Activated CD4-positive, alpha-beta T cell treated with anti-CD3 and anti-CD28 coated beads for 48 hours (primary cell): ENCODE results near the gene BLM.
"Not testable (repeated sequence)": the region's sequence is repeated elsewhere in the genome, so short reads cannot be mapped to it uniquely, and the experiment has no call there.

Experiments used
- DNase-seq: peaks from one replicate; pipeline ENCODE4 v3.0.0-alpha.2; 2020

The BLM gene

DNA sequence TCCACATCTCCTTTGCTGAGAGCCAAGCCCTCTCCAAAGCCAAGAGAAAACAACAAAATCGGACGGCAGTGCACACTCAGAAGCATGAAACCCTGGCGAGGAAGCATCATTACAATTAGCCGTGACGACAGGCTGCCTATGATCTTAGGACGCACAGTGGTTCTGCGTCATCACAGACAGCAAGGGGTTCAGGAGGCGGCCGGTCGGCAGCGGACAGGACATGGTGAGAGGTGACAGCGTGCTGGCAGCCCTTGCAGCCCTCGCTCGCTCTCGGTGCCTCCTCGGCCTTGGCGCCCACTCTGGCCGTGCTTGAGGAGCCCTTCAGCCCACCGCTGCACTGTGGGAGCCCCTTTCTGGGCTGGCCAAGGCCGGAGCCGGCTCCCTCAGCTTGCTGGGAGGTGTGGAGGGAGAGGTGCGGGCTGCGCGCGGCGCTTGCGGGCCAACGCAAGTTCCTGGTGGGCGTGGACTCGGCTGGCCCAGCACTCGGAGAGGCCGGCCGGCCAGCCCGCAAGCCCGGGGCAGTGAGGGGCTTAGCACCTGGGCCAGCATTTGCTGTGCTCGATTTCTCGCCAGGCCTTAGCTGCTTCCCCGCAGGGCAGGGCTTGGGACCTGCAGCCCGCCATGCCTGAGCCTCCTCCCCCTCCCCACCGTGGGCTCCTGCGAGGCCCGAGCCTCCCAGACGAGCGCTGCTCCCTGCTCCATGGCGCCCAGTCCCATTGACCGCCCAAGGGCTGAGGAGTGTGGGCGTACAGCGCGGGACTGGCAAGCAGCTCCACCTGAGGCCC lies 108.2 kb downstream of the BLM start:
- not testable (repeated sequence) for DNase-seq

DNA sequence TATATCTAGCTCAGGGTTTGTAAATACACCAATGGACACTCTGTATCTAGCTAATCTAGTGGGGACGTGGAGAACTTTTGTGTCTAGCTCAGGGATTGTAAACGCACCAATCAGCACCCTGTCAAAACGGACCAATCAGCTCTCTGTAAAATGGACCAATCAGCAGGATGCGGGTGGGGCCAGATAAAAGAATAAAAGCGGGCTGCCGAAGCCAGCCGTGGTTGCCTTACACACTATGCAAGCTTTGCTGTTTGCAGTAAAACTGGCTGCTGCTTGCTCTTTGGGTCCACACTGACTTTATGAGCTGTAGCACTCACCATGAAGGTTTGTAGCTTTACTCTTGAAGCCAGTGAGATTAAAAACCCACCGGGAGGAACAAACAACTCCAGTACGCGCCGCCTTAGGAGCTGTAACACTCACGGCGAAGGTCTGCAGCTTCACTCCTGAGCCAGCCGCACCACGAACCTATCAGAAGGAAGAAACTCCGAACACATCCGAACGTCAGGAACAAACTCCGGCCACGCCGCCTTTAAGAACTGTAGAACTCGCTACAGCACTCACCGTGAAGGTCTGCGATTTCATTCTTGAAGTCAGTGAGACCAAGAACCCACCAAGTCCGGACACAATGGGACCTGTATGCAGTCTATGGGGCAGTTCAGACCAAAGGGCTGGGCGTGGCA lies 109.2 kb downstream of the BLM start:
- DNase-seq, result not testable (repeated sequence)

DNA sequence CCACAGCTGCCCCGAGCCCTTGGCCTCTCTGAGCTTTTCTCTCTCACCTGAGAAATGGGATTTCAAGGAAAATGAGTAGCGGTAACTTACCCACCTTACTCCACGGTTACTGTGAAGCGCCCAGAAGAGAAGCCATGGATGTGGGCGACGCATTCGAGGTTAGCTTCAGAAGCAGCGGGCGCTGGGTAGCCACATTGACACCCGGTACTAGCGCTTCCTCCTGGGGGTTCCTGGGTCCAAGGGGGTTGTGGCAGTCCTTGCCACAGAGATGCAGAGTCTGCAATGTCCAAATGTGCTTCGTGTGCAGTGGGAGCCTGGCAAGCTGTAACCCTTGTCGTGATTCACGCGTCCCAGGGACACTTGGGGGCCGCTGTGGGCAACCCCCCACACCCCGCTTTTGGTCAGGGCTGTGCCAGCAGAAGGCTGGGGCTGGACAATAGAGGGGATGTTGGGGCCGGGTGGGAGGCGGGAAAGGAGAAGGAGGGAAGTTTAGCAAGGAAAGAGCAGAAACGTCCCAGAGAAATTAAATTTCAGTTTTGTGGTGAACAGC lies 109.8 kb downstream of the BLM start:
- DNase-seq, result no peak

DNA sequence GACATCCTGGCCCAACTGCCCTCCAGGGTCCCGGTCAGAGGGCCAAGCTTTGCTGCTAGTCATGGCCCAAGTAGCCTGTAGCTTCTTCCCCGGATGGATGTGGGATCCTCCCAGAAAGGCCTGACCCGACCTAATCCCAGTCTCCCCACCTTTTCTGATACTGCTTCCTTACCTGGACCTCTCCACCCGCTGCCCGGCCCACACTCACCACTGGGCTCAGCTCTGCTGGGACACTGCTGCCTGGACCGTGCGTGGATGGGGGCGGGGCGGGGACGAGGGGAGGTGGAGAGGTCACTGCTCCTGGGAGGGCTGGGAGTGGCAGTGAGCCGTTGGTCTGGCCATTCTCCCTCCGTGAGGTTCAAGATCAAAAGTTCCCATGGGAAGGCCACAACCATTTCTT lies 111.0 kb downstream of the BLM start:
- no peak for DNase-seq

DNA sequence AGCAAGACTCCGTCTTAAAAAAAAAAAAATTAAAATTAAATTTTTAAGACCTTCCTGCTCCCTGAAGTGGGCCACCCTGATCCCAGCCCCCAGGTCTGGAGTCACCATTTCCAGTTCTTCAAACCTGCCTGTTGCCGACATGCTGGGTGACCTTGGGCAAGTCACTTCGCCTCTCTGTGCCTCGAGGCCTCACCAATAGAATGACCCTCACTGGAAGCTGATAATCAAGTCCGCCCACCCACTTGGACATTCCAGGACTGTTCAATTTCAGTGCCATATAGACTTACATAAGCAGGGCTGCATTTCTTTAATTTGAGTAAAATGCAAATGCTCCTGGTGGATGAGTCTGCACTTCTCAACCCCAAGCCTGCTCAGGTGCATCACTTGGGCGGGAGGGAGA lies 112.0 kb downstream of the BLM start:
- no peak for DNase-seq

DNA sequence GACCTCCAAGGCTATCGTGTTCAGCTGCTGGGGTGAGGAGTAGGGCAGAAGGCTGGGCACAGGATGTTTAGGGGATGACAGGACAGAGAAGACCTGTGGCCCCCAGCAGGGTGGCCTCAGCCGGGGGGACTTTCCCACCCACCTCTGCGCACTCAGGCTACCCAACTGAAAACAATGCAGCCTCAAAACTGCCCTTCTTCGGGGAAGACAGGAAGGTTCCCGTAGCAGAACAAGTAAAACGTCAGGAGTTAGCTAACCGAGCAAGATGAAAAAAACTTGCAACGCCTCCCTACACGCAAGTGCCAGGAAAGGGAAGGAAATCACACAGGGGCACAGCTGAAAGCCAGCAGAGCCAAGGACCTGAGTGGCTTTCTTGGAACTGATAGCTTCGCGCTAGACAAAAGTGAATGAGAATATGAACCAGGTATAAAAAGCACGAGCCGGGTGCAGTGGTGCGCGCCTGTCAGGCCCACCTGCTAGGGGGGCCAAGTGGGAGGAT lies 112.8 kb downstream of the BLM start:
- DNase-seq, result peak; percentile 80

DNA sequence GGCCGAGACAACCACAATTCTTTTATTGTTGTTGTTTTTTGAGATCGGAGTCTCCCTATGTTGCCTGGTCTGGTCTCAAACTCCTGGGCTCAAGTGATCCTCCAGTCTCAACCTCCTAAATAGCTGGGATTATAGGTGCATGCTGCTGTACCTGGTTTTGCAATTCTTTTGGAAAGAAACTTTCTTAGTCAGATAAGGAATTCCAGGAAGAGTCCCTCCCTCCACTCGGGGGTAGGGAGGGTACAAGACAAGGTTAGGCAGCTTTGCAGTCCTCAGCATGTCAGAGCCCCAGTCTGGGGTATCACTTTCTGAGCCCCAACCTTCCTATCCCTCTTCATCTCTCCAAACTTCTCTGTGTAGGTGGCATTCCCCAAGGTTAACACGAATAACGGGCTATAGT lies 117.5 kb downstream of the BLM start:
- no peak for DNase-seq

DNA sequence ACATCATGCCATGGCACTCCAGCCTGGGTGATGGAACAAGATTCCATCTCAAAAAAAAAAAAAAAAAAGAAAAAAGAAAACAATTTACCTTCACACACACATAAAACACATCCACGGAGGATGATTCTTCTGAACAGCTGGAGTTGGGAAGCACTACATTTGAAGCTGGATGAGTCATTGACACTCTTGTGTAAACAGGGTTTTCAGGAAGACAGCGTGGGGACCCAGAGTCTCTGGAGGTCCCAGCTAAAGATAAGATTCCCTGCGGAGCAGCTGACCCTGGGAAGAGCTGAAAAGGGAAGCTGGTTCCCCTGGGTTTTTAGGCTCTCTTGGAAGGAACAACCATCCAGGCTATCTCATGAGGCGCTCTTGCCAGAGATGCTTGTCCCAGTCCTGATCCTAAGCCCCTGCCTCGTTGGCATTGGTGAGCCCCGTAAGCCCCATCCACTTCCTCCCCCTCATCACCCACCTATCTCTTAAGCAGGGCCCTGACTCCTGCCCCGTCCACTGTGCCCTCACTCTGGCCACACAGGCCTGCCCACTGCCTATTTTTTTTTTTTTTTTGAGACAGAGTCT lies 119.2 kb downstream of the BLM start:
- DNase-seq, result no peak

DNA sequence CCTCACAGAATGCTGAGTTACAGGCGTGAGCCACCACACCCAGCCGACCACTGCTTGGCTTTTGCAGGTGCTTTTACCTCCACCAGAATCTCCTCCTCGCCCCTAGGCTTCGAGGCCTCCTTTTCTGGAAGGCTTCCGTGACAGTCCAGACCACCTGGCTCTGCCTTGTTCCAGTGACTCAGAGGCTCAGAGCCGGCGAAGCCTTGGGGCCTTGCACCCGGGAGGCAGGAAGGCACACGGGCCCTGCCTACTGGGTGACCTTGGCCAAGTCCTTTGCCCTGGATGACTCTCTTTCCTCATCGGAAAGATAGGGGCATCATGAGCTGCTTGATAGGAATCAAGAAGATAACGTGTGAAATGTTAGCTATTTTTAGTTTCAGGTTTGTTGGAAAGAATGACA lies 119.9 kb downstream of the BLM start:
- peak; percentile 78 for DNase-seq

DNA sequence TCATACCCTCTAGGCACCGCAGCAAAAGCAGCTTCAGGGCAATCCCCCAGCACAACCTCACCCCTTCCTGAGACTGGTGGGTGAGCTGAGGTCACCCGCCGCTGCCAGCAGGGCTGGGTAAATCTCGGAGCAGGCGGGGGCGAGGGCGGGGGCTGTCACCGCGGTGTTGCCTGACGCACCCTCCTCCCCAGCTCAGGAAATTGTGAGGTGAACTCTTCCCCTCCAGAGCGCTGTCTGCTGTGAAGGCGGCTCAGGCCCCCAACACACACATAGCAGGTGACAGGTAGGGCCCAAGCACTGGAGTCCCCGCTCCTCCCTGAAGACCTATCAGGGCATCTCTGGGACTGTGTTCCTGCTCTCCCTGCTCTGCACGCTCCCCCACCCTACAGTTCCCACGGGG lies 121.0 kb downstream of the BLM start:
- DNase-seq, result peak; percentile 93

DNA sequence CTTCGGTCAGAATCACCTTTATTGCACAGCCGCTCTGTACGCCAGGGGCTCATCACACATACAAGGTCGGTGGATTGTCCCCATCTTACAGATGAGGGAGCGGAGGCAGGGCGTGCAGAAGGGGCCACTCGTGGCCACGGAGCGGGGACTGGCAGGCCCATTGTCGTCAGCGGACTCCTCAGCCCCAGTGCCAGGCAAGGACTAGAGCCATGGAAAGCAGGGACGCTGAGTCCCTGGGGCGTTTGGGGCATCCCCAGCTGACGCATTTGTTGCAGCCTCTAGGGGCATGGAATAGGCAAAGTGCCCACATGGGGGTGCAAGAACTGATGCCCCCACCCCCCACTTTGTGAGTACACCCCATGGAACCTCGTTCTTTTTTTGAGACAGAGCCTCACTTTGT lies 121.4 kb downstream of the BLM start:
- DNase-seq, result peak; percentile 52

DNA sequence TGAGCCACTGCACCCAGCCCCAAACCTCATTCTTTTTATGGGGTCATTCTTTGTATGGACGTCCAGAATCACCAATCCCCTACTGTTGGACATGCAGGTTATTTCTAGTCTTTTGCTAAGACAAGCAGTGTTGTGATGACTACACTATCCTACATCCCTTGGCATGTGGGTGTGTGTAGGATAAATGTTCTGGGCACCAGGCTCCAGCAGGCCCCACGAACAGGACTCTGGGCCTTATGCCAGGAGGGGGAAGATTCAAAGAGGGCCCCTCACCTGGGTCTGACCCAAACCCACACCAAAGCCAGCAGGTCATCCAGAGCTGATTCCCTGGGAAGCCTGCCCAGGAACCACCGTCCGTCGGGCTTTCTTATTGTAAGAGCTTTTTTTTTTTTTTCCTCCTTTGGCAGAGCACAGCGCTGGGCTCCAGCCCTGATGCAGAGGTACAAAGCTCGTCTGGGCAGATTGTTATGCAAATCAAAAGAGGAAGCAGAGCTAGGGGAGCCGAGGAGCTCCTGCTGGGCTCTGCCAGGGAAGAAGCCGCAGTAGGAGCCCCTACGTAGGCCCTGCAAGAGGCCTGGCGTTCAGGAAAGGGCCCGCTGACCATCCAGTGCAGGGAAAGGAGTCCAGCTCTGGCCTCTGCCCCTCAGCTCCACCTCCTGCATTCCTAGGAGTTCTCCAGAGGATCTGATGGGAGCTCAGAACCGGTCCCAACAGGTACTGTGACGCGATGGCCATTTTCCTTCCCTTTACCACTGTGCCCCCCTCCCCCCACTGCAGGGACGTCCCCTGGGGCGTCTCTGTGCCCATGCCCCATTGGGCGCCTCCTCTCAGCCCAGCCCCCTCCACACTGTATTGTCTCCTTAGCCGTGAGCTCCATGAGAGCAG lies 122.3 kb downstream of the BLM start:
- DNase-seq, result peak; percentile 54

DNA sequence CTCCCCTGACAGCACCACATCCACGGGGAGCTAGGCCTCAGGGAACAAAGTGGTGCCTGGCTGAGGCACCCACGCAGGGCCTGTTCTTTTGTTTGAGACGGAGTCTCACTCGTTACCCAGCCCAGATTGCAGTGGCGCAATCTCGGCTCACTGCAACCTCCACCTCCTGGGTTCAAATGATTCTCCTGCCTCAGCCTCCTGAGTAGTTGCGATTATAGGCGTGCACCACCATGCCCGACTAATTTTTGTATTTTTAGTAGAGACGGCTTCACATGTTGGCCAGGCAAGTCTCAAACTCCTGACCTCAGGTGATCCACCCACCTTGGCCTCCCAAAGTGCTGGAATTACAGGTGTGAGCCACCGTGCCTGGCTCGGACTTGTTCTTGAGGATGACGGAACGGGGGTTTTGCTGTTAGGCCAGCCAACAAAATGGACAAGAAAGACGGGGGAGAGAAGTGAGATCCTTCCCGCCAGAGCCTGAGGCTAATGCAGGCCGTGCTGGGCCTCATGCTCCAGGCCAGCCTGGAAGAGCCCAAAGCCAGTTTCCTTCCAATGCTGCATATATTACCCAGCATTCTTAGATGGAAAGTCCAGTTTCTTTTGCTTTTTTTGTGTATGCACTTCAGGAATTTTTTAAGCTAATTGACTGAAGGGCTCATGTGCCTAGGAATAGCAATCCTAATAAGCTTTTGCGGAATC lies 123.2 kb downstream of the BLM start:
- DNase-seq, result no peak

DNA sequence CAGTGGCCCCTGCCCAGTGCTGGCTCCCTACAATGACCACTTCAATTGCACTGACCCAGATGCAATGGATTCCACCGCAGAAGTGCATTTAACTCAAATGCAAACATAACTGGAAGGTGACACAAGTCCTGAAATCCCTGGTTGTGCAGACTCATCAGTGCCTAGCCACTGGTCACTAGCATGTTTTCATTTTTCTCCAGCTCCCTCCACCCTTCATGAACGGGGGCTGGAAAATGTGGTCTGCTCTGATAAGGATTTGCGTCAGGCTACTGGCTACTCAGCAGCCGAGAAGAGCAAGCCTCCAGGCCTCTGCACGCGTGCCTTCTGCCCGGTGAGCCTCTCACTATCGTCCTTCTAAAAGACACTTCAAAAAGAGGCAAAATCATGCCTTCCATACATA lies 123.8 kb downstream of the BLM start:
- DNase-seq, result no peak

DNA sequence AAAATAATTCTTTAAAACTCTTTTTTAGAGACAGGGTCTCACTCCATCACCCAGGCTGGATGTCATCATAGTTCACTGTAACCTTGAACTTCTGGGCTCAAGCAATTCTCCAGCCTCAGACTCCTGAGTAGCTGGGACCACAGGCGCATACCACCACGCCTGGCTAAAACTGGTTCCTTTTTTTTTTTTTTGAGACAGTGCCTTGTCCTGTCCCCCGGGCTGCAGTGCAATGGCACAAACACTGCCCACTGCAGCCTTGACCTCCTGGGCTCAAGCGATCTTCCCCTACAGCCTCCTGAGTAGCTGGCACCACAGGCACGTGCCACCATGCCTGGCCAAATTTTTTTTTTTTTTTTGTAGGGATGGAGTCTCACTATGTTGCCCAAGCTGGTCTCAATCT lies 127.5 kb downstream of the BLM start:
- DNase-seq, result no peak

DNA sequence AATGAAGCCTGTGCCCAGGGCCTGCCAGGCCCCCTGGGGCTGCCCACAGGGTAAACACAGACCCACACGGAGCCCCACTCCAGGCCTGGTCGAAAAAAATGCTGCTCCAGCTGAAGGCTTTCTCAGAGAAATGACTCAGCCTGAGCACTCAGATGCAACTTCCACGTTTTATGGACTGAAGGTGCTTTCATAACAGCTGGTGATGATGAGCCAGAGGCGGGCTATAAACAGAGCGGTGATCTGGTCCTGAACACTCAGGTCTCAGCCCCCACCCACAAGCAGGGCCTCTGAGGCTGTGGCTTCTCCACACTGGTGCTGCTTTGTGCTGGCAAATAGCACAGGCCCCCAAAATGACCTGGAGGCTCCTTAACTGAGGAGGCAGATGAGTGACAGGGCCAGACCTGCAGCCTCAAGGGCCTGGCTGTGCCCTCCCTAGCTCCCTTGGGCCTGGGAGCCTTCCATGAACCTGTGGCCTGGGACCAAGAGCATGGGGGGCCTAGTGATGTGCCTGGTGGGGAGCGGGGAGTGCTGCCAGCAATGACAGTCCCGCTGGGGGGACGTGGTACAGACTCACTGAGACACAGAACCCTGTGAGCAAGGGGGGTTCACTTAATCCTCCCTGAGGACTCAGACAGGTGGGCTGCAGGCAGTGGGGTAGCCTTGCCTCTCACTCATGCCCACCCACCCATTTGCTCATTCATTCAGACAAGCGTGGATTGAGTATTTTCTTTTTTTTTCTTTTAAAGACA lies 128.2 kb downstream of the BLM start:
- DNase-seq, result peak; percentile 81

DNA sequence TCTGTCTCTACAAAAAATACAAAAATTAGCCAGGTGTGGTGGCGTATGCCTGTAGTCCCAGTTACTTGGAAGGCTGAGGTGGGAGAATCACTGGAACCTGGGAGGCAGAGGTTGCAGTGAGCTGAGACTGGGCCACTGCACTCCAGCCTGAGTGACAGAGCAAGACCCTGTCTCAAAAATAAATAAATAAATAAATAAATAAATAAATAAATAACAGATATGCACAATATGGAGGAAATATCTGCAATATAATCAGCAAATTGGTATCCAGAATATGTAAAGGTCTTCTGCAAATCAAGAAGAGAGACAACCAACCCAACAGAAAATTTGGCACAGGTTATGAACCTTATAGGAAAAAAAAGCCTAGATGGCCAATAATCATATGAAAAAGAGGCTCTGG lies 132.3 kb downstream of the BLM start:
- DNase-seq, result not testable (repeated sequence)

DNA sequence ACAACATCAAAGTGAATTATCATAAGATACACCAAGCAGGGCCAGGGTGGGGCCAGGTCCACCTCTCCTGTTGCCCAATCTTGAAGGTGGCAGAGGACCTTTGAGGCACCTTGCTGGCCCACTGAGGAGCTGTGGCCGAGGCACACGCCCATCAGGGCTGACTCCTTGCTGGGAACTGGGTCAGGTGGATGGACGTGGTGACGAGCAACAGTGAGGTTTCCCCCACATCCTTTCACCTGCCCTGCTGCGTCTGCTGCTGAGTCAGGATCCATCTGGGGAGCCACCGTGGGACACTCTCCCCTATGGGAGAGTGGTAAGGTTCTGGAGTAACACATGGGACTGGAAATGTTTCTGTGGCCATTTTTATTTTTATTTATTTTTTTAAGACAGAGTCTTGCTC lies 134.0 kb downstream of the BLM start:
- DNase-seq, result peak; percentile 61

DNA sequence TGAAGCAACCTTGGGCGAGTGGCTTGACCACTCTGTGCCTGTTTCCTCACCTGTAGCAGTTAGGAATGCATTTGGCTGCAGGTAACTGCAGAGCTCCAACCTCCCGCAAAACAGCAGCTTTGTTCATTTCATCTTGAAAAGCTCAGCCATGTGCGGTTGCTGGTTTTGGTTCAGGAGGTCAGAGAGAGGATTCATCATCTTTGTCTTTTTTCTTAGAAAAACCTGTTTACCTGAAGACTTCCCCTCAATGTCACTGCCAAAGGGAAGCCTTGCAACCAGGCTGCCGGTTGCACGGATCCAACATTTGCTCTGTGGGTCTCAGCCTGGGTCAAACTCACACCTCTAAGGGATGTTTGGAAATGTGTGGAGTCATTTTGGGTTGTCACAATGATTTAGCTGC lies 134.8 kb downstream of the BLM start:
- DNase-seq, result peak; percentile 51

DNA sequence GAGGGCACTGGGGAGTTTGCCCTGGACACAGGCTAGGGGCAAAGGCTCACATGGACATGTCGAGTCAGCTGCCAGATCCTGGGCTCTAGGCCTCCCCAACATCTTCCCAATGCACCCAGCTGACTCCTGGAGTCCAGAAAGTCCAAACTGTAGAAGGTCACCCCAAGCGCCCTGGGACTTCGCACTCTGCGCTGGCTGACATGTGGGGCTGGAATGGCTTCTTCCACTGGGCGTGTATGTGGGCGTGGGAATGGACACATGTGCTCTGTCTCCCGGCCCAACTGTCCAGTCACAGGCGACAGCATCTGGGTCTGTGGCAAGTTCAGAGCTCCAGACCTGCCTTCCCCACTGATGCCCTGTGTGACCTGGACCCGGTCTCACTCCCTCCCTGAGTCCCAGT lies 138.0 kb downstream of the BLM start:
- no peak for DNase-seq

DNA sequence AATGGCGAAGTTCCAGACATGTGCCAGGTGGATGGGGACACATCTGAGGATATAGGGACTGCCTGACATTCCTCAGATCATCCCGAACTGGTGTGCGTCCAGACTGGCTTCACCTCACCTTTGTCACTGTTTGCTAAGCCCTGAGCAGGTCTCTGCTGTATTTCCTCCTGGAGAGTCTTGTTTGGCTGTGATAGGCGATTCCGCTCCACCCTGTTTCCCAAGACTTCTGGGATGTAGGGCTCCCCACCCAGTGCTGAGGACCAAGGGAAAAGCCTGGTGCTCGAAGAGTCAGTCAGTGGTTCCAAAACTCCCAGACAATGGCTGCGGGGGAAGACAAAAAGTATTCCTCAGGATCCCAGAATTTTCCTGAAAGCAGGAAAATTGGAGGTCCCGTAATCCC lies 140.2 kb downstream of the BLM start:
- DNase-seq, result no peak
